ELF-1 (cell line): Measurements from ENCODE around the gene WASHC3.
A peak's percentile ranks its signal among the peaks of the same experiment; 100 is the strongest.
"Not testable (repeated sequence)": the region's sequence is repeated elsewhere in the genome, so short reads cannot be mapped to it uniquely, and the experiment has no call there.

Experiments used
- DNase-seq: peaks from one replicate; pipeline ENCODE4 v3.0.0-alpha.2; 2016; ENCODE audit warnings: low read depth, low spot score

The WASHC3 gene

GRCh38 chr12:102061560-102062418, at the start of gene WASHC3:
TSS of gene WASHC3 (minus strand) at chr12:102061991. CDS start at chr12:102061962, 29 bp downstream.
- peak; percentile 91 for DNase-seq

GRCh38 chr12:102110782-102111181, 49.0 kb upstream of the WASHC3 start:
- no peak for DNase-seq

GRCh38 chr12:102107970-102108369, 46.2 kb upstream of the WASHC3 start:
- DNase-seq, result no peak

GRCh38 chr12:102106905-102107304, 45.1 kb upstream of the WASHC3 start:
- DNase-seq, result no peak

GRCh38 chr12:102096855-102097254, 35.1 kb upstream of the WASHC3 start:
- DNase-seq, result no peak

- no peak for DNase-seq
Observed at GRCh38 chr12:102095677-102096263, 34.0 kb upstream of the WASHC3 start.

- no peak for DNase-seq
Observed at GRCh38 chr12:102093319-102093718, 31.5 kb upstream of the WASHC3 start.

GRCh38 chr12:102089228-102089835, 27.5 kb upstream of the WASHC3 start:
- not testable (repeated sequence) for DNase-seq

- no peak for DNase-seq
Observed at GRCh38 chr12:102080842-102081241, 19.1 kb upstream of the WASHC3 start.

- not testable (repeated sequence) for DNase-seq
Observed at GRCh38 chr12:102072092-102072491, 10.3 kb upstream of the WASHC3 start.

- DNase-seq, result no peak
Observed at GRCh38 chr12:102069707-102070106, 7.9 kb upstream of the WASHC3 start.

- no peak for DNase-seq
Observed at GRCh38 chr12:102067574-102068258, 5.9 kb upstream of the WASHC3 start.

GRCh38 chr12:102064476-102064875, 2.7 kb upstream of the WASHC3 start:
- DNase-seq, result no peak

- no peak for DNase-seq
Observed at GRCh38 chr12:102063069-102063468, 1.3 kb upstream of the WASHC3 start.

GRCh38 chr12:102062419-102062806, 622 bp upstream of the WASHC3 start:
- DNase-seq, result no peak

GRCh38 chr12:102061096-102061559, 663 bp downstream of the WASHC3 start:
- no peak for DNase-seq

- no peak for DNase-seq
Observed at GRCh38 chr12:102059343-102059742, 2.4 kb downstream of the WASHC3 start.

GRCh38 chr12:102054345-102054744, 7.4 kb downstream of the WASHC3 start:
- DNase-seq, result no peak

GRCh38 chr12:102053062-102053349, 8.8 kb downstream of the WASHC3 start:
- no peak for DNase-seq

GRCh38 chr12:102052192-102053061, 9.4 kb downstream of the WASHC3 start:
- peak; percentile 18 for DNase-seq

GRCh38 chr12:102051431-102051965, 10.3 kb downstream of the WASHC3 start:
- no peak for DNase-seq
